T follicular helper cell (primary cell): ENCODE data around the gene SLC11A1.

ENCODE experiments used
- DNase-seq: peaks from one replicate; pipeline ENCODE4 v3.0.0-alpha.2; 2020; ENCODE audit warnings: low read depth

The SLC11A1 gene

DNA sequence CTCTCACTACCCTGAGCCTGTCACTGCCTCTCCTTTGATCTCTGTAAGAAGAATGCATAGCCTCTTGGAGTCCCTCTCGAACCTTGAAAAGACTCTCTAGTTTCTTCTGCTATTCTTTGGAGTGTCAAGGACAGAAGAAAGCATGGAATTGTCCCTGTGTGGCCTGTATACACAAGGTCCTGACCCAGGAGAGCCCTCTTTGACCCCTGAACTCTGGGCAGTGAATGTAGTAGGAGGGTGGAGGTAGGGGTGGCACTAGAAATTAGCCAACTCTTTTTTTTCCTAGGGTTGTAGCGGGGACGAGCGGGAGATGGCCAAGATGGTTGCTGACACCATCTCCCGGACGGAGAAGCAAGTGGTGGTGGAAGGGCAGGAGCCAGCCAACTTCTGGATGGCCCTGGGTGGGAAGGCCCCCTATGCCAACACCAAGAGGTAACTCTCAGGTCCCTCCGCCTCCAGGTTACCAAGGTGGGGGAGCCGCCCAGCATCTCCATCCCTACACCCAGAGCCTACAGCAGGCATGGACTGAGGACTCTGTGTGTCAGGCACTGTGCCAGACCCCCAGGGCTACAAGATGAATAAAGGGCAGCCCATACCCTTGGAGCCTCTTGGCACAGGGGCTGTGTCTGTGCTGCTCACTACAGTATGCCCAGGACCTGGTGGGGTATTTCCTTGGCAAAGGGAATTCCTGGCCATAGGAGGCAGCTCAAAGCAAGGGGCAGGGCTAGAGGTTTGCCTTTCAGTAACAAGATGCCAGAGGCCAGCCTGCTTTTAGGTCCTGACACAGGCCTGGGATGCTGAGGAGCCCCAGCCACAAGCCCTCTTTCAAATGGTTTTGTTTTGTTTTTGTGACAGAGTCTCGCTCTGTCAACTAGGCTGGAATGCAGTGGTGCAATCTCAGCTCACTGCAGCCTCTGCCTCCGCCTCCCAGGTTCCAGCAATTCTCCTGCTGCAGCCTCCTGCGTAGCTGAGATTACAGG is 53.2 kb downstream of the SLC11A1 start:
- DNase-seq, result no peak

DNA sequence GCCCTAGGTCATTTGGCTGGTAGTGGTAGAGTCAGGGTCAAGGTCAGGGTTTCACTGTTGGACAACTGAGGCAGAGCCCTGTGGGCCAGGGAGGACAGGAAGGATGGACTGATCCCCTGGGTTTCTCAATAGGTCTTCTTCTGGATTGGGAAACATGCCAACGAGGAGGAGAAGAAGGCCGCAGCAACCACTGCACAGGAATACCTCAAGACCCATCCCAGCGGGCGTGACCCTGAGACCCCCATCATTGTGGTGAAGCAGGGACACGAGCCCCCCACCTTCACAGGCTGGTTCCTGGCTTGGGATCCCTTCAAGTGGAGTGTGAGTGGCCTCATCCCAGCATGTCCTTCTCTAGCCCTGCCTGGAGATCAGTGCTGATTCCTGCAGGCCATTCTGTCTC is 54.9 kb downstream of the SLC11A1 start:
- no peak for DNase-seq

DNA sequence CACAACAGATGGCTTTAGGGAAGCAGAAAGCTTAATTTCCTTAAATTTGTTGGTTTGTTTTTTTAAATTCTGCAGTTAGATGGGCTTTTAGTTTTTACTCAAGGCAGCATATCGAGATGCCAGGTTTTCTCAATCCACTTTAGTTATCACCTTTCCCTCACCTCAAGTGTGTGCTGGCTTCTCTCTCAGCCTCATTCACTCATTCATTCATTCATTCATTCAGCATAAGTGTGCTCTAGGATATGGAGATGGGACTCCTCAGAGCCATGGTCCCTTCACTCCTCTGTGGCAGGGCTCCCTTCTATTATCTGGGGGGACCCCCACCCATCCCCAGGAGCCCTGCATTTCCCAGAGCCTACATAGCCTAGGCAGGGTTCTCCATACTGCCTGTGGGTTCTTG is 55.9 kb downstream of the SLC11A1 start:
- no peak for DNase-seq

DNA sequence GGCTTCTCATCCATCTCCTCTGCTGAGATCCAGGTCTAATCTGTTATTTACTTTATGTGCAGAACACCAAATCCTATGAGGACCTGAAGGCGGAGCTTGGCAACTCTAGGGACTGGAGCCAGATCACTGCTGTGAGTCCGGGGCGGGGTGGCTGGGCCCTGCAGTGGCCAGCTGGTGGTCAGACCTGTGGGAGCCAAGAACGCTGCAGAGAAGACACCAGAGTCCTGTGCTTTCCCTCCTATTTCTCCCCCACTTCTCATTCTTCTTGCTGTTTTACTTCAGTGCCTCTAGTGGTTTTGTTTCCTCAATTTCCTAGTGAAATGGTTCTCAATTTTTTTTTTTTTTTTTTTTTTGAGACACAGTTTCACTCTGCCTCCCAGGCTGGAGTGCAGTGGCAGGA is 56.5 kb downstream of the SLC11A1 start:
- no peak for DNase-seq

DNA sequence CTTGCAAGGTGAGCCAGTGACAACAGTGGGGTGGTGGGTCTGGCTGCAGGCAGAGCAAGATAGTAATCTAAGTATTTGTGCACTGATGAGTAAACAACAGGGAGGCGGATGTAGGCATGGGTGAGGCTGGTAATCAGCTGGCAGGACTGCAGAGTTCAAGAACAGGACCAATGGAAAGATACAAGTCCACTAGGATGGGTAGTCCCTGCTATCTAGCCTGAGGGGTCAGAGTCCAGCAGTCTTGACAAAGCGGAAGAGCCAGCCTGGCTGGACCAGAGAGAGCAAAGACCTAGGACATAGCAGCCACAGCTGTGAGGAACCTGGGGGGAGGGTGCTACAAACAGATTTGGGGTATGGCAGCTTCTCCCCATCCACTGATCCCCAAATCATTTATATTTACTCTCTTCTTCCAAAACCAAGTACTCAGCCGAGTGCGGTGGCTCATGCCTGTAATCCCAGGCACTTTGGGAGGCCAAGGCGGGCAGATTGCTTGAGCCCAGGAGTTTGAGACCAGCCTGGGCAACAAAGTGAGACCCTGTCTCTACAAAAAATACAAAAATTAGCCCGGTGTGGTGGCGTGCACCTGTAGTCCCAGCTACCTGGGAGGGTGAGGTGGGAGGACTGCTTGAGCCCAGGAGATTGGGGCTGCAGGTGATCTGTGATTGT is 62.8 kb downstream of the SLC11A1 start:
- no peak for DNase-seq

DNA sequence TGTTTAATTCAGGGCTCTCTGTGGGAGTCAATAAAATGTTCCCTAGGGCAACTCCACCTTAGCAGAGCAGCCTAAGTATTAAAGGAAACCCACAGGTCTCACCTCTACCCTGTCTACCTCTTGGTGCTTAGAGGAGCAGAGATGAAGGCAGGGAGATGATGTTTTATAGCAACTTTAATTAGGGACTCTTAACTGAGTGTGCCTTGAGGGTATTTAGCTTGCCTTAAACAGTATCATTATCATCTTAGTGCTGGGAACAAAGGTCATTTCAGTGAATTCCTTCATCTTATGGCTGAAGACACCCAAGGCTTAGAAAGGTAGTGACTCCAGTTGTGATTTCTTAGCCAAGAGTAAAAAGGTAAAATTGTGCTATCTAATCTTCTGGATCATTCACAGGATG is 63.5 kb downstream of the SLC11A1 start:
- DNase-seq, result no peak
